ENCODE data around the gene SLC13A2.

- TF ChIP-seq CTCF (IDR thresholded peaks at IDR 0.05) = no peak
- no peak for TF ChIP-seq POLR2A (IDR thresholded peaks at IDR 0.05)
Measured at GRCh38 chr17:28529013-28529400, 55.6 kb downstream of the SLC13A2 start.

Data from heart left ventricle (tissue), 13 donors.